HEK293 (cell line): Measurements from ENCODE around the gene UBFD1.

Source experiments
- CTCF ChIA-PET: fragments of 350-600 bp; formaldehyde crosslinking; extraction: SDS; loops from one replicate; lab custom pipeline; 2021; ENCODE audit warnings: antibody characterized with exemption; lab: Yijun Ruan, JAX
- POLR2A ChIA-PET: fragments of 300-600 bp; formaldehyde crosslinking; extraction: SDS; loops from one replicate; lab custom pipeline; 2020; ENCODE audit warnings: antibody characterized with exemption, inconsistent platforms; lab: Yijun Ruan, JAX
- H3K27ac ChIP-seq: fragments of 200-500 bp; sonication (Bioruptor generic); 2 replicates; pipeline ENCODE4 v1.5.1; 2014; ENCODE audit warnings: low read depth, low read length, control low read depth, inconsistent platforms; ENCODE audit errors: extremely low read depth
- H3K36me3 ChIP-seq, 2 experiments: fragments of 200-500 bp in 1 of 2; sonication (Bioruptor generic) in 1 of 2; 1 replicate in 1 of 2; 2 replicates in 1 of 2; pipeline ENCODE4 v1.5.1; 2014 to 2017; ENCODE audit warnings: inconsistent platforms in 2 of 2, low read length in 2 of 2; ENCODE audit not compliant: control insufficient read depth in 2 of 2, insufficient read depth in 1 of 2
- H3K4me1 ChIP-seq: fragments of 200-500 bp; sonication (Bioruptor generic); 2 replicates; pipeline ENCODE4 v1.5.1; 2014; ENCODE audit warnings: mild to moderate bottlenecking, low read length, inconsistent platforms; ENCODE audit not compliant: control insufficient read depth, insufficient read depth
- H3K4me3 ChIP-seq: 2 replicates; pipeline ENCODE4 v1.5.1; 2011; ENCODE audit warnings: low read depth, mild to moderate bottlenecking, control low read depth, low read length, moderate library complexity
- H3K9me3 ChIP-seq: fragments of 200-500 bp; sonication (Bioruptor generic); 2 replicates; pipeline ENCODE4 v1.5.1; 2014; ENCODE audit warnings: low read depth, low read length, inconsistent platforms; ENCODE audit not compliant: control insufficient read depth, insufficient read depth
- ELK4 ChIP-seq: IDR thresholded peaks from 2 replicates; pipeline ENCODE4 v1.6.1; 2011; ENCODE audit warnings: mild to moderate bottlenecking, low read depth, low read length, borderline replicate concordance
- KLF7 ChIP-seq: fragments of 450-650 bp; formaldehyde crosslinking; IDR thresholded peaks from 2 replicates; pipeline ENCODE4 v1.5.1; 2016; ENCODE audit warnings: missing biosample characterization, missing genetic modification characterization, borderline replicate concordance
- KLF9 ChIP-seq: fragments of 450-650 bp; formaldehyde crosslinking; IDR thresholded peaks from 2 replicates; pipeline ENCODE4 v1.5.1; 2016; ENCODE audit warnings: missing biosample characterization, missing genetic modification characterization, low read depth
- OSR2 ChIP-seq: fragments of 450-650 bp; formaldehyde crosslinking; IDR thresholded peaks from 2 replicates; pipeline ENCODE4 v1.5.1; 2016; ENCODE audit warnings: missing biosample characterization, missing genetic modification characterization
- TRIM28 ChIP-seq: IDR thresholded peaks from 2 replicates; pipeline ENCODE4 v1.6.1; 2011; ENCODE audit warnings: low read length, control low read depth, borderline replicate concordance
- ZBTB26 ChIP-seq: fragments of 450-650 bp; formaldehyde crosslinking; optimal IDR thresholded peaks from 2 replicates; pipeline ENCODE3; 2016; ENCODE audit warnings: missing biosample characterization, mild to moderate bottlenecking, missing genetic modification characterization
- ZBTB48 ChIP-seq: fragments of 450-650 bp; formaldehyde crosslinking; IDR thresholded peaks from 2 replicates; pipeline ENCODE4 v1.5.1; 2016; ENCODE audit warnings: missing biosample characterization, missing genetic modification characterization
- ZNF114 ChIP-seq: fragments of 450-650 bp; formaldehyde crosslinking; IDR thresholded peaks from 2 replicates; pipeline ENCODE4 v1.5.0; 2017; ENCODE audit warnings: missing biosample characterization, missing genetic modification characterization
- ZNF19 ChIP-seq: fragments of 450-650 bp; formaldehyde crosslinking; IDR thresholded peaks from 2 replicates; pipeline ENCODE4; 2016; ENCODE audit warnings: missing biosample characterization, missing genetic modification characterization, low read depth
- ZNF221 ChIP-seq: fragments of 450-650 bp; formaldehyde crosslinking; IDR thresholded peaks from 2 replicates; pipeline ENCODE4 v1.5.1; 2017; ENCODE audit warnings: missing biosample characterization, missing genetic modification characterization, borderline replicate concordance
- ZNF266 ChIP-seq: fragments of 450-650 bp; formaldehyde crosslinking; IDR thresholded peaks from 2 replicates; pipeline ENCODE4 v1.5.1; 2016; ENCODE audit warnings: missing biosample characterization, missing genetic modification characterization, low read depth
- ZNF302 ChIP-seq: fragments of 450-650 bp; formaldehyde crosslinking; IDR thresholded peaks from 2 replicates; pipeline ENCODE4 v1.5.1; 2016; ENCODE audit warnings: missing biosample characterization, missing genetic modification characterization, low read depth
- ZNF350 ChIP-seq: fragments of 450-650 bp; formaldehyde crosslinking; IDR thresholded peaks from 2 replicates; pipeline ENCODE4 v1.5.0; 2017; ENCODE audit warnings: missing biosample characterization, mild to moderate bottlenecking, missing genetic modification characterization
- ZNF362 ChIP-seq: fragments of 450-650 bp; formaldehyde crosslinking; IDR thresholded peaks from 2 replicates; pipeline ENCODE4 v1.5.1; 2016; ENCODE audit warnings: missing biosample characterization, missing genetic modification characterization
- ZNF449 ChIP-seq: fragments of 450-650 bp; formaldehyde crosslinking; IDR thresholded peaks from 2 replicates; pipeline ENCODE4 v1.5.1; 2017; ENCODE audit warnings: missing biosample characterization, mild to moderate bottlenecking, missing genetic modification characterization, moderate library complexity
- ZNF514 ChIP-seq: fragments of 450-650 bp; formaldehyde crosslinking; IDR thresholded peaks from 2 replicates; pipeline ENCODE4 v1.5.1; 2016; ENCODE audit warnings: missing biosample characterization, missing genetic modification characterization
- ZNF561 ChIP-seq: fragments of 450-650 bp; IDR thresholded peaks from 2 replicates; pipeline ENCODE4 v1.5.1; 2018; ENCODE audit warnings: missing biosample characterization, missing genetic modification characterization, borderline replicate concordance
- ZNF585B ChIP-seq: fragments of 450-650 bp; formaldehyde crosslinking; IDR thresholded peaks from 2 replicates; pipeline ENCODE4 v1.5.1; 2016; ENCODE audit warnings: missing biosample characterization, missing genetic modification characterization
- ZNF701 ChIP-seq: fragments of 450-650 bp; formaldehyde crosslinking; IDR thresholded peaks from 2 replicates; pipeline ENCODE4 v1.5.1; 2016; ENCODE audit warnings: missing biosample characterization, missing genetic modification characterization

UBFD1 gene

GRCh38 chr16:23584186-23585076, 26.9 kb downstream of the UBFD1 start:
- ChIA-PET POLR2A (interaction anchor here (1.0 kb wide), 1 partner anchor 10 kb away, joined by 4 read pairs; no protein-coding TSS in a partner anchor), CTCF (interaction anchor here (1.6 kb wide), 1 partner anchor 13 kb away, joined by 6 read pairs; no protein-coding TSS in a partner anchor)
- Histone ChIP-seq H3K4me3 (no peak overlapping the region), H3K4me1 (no peaks in the 10 kb centered on the region), H3K36me3 (peaks cover 39 to 81% of the 10 kb centered on the region in 2 experiments; a peak in 2 of 3 replicates), H3K9me3 (no peaks in the 10 kb centered on the region), H3K27ac (no peak overlapping the region)
- TF ChIP-seq ZNF302 (tag by site-specific recombination) = no peak
- TF ChIP-seq ZNF362 (tag by site-specific recombination) = peak; percentile 89; the same call in 1 of the 2 replicates

- no peak overlapping the region for H3K27ac ChIP-seq
- H3K9me3 ChIP-seq = no peaks in the 10 kb centered on the region
- H3K4me1 ChIP-seq = no peaks in the 10 kb centered on the region
- CTCF ChIA-PET = interaction anchor here (1.7 kb wide), 1 partner anchor 9 kb away, joined by 6 read pairs; no protein-coding TSS in a partner anchor
- no peak for TF ChIP-seq ZNF561 (tag by site-specific recombination)
- TF ChIP-seq ZNF221 = no peak
- no peak for TF ChIP-seq TRIM28
- TF ChIP-seq ZNF114 (tag by site-specific recombination) = no peak
- TF ChIP-seq ZNF19 (tag by site-specific recombination) = no peak
- TF ChIP-seq KLF7 (tag by site-specific recombination) = no peak
- TF ChIP-seq OSR2 (tag by site-specific recombination) = no peak
- no peak for TF ChIP-seq KLF9 (tag by site-specific recombination)
- TF ChIP-seq ELK4 = no peak
- no peak for TF ChIP-seq ZNF449
- TF ChIP-seq ZNF350 (tag by site-specific recombination) = no peak
- no peak for TF ChIP-seq ZNF514 (tag by site-specific recombination)
- no peak for TF ChIP-seq ZBTB48 (tag by site-specific recombination)
- TF ChIP-seq ZNF701 (tag by site-specific recombination) = no peak
- no peak for TF ChIP-seq ZBTB26
- no peak for TF ChIP-seq ZNF585B
- TF ChIP-seq ZNF266 (tag by site-specific recombination) = no peak
- peaks cover 50 to 86% of the 10 kb centered on the region in 2 experiments for H3K36me3 ChIP-seq
- POLR2A ChIA-PET = no interaction called here
- H3K4me3 ChIP-seq = no peak overlapping the region
Observed at GRCh38 chr16:23587726-23588125, 30.2 kb downstream of the UBFD1 start.
